ENCODE data around the gene ELK3.

The ELK3 gene

DNA sequence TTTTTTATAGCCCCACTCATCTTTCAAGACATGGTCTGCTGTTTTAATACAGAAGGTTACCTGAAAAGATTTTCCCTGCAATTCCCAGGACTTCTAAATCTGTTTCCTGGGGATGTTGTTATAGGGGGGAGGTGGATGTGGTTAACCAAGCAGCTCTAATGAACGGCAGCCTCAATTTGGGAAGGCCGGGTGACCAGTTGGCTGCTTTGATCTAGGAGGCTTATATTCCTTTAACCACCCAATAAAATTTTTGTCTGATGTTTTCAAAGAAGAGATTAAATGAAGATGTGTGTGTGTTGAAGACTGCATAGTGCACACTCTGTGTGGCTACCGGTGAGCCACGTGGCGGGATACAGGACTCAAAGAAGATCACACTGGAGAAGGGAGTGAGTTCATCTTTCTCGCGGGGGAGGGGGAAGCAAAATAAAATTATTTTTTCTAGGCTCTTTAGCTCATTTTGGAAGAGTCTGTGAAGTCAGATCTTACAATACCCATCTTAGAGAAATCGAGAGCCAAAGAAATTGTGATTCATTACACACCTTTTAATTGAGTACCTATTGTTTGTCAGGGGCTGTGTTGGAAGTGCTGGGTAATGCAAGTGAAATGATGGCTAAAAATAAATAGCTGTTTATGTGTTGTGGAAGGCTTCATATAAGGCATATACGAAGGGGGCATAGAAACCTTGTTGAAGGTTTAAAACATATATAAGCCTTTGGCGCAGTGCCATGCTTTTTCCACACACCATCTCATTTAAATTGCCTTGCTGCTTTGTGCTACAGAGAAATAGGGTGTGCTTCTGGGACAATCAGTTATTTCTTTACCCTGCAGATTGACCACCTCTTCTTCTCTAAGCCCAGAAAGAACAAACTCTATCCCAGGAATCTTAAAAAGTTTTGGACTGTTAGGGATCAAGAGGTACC, 18.5 kb downstream of the ELK3 start:
- DNase-seq (ENCODE audit: low spot score): no peak

DNA sequence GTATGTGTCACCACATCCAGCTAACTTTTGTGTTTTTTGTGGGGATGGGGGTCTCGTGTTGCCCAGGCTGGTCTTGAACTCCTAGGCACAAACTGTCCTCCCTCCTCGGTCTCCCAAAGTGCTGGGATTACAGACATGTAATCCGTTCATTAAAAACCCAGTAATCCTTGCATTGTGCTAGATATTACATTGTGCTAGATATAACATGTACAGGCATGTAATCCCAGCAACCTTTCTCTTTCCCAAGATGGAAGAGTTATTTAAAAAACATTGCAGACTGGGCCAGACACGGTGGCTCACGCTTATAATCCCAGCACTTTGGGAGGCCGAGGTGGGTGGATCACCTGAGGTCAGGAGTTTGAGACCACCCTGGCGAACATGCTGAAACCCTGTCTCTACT, 19.7 kb downstream of the ELK3 start:
- DNase-seq (ENCODE audit: low spot score): no peak

DNA sequence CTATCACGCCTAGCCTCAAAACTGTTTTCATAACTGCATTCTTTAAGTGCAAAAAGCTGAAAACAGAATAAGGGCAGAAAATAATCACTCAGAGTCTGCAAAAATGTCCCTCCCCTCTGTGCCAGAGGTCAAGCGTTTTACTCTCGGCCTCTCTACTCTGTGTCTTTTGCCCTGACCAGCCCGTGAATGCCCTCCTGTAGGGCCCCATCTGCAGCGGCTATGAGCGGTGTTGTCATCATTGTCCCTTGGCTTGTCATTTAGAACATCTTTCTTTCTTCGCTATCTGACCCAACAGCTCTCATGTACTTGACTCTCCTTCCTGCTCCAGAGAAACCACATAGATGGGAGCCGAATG, 21.7 kb downstream of the ELK3 start:
- no peak for DNase-seq (ENCODE audit: low spot score)

DNA sequence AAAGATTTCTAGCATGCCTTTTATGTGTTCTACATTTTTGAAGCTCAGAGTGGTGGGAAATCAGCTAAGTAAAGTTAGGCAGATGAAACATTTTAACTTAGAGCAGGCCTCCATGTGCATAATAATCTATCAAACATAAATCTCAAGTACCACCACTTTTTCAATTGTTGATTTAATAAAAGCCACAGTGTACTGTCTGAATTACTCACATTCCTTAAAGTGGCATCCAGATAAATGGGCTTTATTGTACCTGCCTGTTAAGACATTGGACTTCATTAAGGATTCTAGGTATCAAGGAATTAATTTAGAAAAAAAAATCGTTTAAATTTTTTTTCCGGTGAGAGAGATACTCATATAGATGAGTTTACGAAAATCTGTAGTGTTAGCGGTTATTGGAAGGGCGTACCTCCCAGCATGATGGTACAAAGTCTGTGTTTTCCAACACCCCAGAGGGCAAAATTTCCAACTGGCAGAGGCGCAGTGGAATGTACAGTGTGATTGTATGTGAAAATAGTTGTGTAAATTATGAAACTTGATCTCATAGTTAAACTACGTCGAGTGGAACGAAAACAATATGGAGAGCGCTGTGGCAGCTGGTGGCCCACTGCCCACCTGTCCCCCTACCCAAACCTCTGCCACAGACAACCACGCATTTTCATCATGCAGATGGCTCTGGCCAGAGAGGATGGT, 25.0 kb downstream of the ELK3 start:
- no peak for DNase-seq (ENCODE audit: low spot score)

DNA sequence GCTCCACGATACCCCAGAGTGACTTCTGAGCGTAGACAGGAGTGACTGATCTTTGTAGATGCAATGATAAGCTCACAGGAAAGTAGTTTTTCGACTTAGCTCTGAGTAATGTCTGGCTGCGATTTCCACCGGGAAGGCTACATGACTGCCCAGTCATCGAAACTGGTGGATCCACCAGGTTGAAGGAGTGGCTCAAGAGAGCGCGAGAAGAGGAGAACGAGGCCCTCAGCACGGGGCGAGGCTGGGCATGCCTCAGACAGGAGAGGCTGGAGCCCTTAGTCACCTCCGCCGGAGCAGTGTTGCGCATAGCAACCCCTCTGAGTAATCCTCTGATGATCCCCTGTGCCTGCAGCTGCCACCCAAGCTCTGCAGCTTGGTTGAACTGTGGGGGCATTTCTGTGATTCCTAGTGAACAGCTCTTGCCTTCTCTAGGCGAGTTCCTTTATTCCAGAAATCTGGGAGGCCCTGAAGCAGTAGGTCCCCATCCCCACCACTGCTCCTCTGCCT, 25.6 kb downstream of the ELK3 start:
- no peak for DNase-seq (ENCODE audit: low spot score)

DNA sequence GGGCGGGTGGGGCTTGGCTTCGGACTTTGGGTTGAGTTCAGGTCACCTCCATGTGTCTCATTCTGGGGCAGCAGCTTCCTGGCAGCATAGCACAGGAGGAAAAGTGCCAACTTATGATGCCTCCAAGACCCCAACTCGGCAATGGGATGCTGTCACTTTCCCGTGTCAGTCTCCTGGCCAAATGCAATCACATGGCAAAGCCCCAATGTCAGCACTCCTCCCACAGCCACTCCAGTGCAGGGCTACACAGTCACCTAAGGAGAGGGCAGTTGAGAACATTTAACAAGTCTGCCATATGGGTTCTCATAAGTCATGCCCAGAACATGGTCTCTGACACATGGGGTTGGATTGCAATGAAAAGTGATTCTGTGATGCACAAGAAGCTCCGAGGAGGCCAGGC, 26.7 kb downstream of the ELK3 start:
- no peak for DNase-seq (ENCODE audit: low spot score)

DNA sequence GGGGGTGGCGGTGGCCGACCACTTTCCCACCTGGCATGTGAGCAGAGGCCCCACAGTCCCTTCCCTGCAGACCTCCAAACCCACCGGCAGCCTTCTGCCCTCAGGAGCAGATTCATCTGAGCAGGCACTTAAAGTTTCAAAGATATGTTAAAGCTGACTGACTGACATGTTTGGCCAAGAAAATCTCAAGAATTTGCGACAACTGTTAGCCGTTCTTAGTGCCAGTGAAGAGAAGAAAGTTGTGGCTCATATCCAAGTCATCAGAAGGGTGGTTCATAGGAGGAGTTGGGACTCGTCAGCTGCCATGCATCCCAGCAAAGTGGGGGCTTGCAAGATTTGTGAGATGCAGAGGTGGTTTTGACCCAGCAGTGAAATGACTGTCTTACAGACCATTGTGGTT, 27.2 kb downstream of the ELK3 start:
- DNase-seq (ENCODE audit: low spot score): no peak

DNA sequence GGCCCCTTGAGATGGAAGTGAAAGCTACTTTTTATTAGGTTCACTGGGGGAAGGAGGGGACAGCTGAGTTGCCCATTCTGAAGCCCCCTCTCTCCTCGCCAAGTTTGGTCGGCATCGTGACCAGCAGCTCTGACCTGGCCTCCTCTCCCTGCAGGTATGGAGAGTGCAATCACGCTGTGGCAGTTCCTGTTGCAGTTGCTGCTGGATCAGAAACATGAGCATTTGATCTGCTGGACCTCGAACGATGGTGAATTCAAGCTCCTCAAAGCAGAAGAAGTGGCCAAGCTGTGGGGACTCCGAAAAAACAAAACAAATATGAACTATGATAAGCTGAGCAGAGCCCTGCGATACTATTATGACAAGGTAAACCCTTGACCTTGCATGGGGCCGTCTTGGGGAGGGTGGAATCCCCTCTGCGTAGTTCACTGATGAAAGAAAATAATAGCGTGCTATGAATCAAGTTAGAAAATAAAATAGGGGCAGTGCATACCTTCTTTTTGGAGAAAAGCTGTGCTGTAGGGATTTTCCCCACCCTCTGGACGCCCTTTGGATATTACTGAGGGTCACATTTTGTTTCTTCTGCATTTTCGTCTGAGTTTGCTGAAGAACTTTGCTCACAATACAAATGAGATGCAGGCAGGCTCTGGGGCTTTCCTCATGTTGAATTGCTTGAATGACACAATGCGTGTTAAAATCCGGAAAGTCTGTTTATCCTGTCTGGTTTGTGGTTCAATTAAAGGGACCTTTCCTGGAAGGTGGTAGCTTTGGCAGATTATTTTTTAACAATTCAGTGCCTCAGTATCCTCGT, 29.4 kb downstream of the ELK3 start:
- no peak for DNase-seq (ENCODE audit: low spot score)

DNA sequence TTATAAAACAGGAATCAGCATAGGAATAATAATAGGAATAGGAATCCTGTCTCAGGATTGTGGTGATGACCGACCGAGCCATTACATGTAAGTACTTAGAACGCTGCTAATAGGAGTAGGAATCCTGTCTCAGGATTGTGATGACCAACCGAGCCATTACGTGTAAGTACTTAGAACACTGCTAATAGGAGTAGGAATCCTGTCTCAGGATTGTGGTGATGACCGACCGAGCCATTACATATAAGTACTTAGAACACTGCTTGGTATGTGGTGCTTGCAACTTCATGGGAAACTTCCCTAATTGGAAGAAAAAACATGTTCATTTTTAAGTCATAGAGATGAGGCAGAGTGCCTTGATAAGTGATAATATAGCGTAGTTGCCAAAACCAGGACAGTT, 30.0 kb downstream of the ELK3 start:
- DNase-seq (ENCODE audit: low spot score): no peak

DNA sequence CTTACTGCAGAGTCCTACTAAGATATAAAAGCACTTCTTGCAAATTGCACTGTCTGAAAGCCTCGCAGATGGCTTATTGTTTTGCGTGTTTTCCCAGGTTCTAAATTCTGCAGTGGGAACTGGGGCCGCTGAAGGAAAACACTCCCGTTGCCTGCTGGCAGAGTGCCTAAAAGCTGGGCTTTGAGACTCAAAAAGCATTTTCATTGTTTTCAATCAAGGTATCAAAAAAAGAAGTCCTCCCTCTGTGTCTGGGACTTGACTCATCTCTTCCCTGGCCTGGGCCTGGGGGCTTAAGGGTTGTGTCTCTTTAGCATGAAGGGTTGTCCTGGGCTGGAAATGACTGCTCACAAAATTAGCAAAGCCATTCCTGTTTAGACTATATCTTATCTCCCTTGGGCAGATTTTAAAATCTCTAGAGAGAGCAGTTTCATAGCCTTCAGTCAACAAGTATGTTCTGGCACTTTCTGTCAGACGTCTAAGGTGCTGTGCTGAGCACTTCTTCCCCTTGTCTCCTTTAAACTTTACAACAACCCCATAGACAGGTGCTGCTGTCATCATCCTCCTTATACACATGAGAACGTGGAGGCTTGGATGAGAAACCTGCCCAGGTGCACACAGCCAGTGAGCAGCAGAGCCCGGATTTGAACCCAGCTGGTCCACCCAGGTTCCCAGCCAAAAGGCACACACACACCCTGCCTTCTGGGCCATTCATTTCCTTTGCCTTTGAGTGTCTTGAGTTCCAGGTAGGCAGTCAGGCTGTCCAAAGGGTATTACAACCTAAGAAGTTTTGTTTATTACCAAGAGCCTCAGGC, 31.1 kb downstream of the ELK3 start:
- DNase-seq (ENCODE audit: low spot score): no peak

DNA sequence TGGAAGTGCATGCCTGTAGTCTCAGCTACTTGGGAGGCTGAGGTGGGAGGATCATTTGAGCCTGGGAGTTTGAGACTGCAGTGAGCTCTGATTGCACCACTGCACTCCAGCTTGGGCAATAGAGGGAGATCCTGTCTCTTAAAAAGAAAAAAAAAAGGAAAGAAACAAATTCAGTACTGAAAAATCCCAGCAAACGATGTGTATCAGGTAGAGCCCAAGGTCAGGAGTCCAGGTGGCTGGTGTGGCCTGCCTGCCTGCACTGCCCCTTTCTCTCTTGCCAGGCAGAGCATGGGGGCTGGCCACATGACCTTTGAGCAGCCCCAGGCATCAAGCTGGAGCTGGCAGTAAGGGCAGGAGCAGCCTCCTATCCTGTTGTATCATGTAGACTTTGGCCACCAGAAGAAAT, 31.8 kb downstream of the ELK3 start:
- no peak for DNase-seq (ENCODE audit: low spot score)

DNA sequence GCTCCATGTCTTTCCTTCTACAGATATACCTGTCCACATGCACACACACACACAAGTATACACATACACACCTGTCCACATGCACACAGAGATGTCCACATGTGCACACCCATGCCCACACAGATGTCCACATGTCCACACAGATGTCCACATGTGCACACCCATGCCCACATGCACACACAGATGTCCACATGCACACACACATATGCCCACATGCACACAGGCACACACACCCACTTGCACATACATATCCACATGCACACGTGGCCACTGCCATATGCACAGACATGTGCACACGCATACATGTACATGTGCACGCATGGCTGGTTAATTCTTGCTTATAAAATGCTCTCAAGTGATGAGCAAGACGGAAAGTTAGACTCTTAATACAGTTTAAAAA, 32.2 kb downstream of the ELK3 start:
- DNase-seq (ENCODE audit: low spot score): no peak

DNA sequence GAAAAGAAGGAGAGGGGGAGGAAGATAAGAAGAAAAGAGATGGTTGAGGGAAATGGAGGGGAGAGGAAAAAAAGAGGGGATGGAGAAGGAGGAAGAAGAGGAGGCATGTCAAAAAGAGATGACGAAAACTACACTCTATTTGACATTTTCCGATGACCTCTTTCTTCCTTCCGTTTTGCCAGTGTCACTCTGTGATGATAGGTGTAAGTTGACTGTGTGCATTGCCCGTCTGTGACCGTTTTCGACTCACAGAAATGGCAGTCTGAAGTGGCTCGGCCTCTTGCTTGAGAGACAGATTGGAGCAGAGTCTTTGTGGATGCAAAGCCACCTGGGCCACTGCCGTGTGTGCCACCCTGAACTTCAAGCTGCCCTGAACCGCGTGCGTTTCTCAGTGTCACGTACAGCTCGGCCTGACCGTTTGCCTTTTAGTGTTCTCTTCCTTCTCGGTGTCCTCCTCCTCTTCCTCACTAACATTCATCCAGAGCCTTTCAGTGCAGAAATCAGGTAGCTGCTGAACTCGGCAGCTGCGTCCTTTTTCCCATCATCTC, 32.7 kb downstream of the ELK3 start:
- no peak for DNase-seq (ENCODE audit: low spot score)

DNA sequence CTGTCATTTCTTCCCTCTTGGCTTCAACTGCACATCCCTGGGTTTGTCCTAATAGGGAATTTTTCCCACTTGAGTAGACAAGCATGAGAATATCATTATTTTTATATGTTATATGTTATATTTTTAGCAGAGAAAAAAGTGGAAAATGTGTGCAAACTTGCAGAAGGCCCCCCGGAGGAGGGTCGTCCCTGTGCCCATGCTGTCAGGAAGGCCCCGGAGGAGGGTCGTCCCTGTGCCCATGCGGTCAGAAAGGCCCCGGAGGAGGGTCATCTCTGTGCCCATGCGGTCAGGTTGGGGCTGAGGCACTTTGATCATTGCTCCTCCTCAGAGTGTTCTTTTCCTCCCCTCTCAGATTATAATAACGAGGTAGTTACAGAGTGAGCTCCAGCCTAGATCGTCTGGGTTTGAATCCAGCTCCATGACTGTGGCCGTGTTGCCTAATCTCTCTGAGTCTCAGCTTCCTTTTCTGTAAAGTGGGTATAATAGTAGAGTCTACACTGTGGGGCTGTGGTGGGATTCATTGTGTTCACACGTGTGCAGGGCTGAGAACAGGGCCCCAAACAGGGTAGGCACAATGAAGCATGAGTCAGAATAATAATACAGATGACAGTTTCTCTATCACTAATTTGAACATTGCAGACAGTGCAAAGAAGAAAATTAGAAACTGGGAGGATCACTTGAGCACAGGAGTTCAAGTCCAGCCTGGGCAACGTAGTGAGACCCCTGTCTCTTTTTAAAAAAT, 33.4 kb downstream of the ELK3 start:
- no peak for DNase-seq (ENCODE audit: low spot score)

DNA sequence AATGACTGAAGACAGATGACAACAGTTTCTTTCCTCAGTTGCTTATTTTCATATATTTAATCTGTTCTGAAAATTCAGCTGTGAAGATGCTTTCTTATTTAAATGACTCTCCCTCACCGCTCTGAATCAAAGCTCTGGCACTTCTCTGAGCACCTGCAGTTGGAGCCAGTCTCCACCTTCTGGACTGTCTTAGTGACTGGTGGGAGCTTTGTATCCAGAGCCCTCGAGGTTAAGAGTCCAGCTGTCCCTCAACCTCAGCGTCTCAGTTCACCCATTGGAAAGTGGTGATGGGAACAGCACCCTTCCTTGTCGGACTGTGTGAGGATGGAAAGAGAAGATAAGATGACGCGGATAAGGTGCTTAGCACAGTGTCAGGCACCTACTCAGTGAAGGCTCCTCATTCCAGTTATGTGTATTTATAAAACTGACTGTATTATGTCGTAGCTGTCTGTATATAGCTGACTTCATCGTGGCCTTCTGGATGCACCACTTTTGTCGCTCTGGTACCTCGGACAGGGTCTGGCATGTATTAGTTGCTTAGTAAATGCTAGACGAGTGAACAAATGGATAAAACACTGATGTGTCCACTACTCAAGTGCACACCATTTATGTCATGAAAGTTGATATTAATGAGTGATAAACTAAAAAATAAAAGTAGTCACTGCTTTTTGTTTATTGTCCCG, 34.5 kb downstream of the ELK3 start:
- DNase-seq (ENCODE audit: low spot score): no peak

DNA sequence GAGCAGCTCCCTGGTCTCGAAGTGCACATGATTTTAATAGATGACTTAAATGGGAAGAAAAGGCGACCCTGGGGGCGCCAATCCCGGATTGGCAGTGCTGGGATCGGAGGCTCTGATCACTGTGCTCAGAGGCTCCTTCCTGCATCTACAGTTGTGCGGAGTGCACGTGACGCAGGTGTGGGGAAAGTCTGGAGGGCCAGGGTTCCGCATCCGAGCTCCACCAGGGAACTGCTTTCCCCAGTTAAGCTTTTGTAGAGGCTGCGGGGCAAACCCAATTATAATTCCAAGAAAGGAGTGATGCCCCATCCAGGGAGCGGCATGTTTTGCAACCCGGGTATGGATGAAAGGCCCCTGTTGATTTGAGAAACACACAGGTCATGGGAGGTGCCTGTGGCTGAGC, 36.5 kb downstream of the ELK3 start:
- no peak for DNase-seq (ENCODE audit: low spot score)

DNA sequence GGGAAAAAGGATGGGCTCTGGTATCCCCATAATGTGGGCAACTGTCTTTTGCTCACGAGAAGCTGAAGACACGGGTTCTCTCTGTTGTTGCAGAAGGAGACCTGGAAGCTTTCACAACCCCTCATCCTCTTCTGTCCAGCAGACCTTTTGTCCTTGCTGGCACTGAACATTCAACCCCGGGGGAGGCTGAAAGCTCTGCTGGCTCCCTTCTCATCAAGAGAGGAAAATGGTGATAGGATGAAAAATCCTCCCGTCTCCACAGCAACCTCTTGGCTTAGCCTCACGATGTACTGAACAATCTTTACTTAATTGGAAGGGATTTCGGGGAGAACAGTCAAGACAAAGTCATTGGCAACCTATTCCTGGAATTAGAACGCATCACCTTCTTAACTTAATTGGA, 39.0 kb downstream of the ELK3 start:
- DNase-seq (ENCODE audit: low spot score): no peak

DNA sequence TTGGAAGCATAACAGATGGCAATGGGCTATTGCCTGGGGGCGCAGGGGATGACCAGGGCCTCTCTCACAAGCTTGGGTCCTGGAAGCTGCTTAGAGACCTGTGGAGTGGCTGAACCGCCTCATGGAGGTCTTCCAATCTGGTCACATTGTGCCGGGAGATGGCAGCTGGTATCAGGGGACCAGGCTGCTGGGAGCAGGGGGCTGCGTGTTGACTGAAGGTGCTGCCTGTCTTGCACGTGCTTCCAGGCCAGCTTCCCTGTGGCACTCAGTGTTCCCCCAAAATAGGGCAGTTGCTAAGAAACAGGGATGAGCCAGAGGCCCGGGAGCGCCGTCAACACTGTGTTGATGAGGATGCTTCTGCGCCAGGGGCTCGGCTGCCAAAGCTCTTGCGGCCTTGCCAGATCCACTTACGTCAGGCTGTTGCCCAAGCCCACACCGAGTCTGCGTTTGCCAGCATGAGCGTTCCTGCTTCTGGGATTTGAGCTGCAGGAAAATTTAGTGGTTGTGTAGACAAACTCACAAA, 39.8 kb downstream of the ELK3 start:
- DNase-seq (ENCODE audit: low spot score): no peak

DNA sequence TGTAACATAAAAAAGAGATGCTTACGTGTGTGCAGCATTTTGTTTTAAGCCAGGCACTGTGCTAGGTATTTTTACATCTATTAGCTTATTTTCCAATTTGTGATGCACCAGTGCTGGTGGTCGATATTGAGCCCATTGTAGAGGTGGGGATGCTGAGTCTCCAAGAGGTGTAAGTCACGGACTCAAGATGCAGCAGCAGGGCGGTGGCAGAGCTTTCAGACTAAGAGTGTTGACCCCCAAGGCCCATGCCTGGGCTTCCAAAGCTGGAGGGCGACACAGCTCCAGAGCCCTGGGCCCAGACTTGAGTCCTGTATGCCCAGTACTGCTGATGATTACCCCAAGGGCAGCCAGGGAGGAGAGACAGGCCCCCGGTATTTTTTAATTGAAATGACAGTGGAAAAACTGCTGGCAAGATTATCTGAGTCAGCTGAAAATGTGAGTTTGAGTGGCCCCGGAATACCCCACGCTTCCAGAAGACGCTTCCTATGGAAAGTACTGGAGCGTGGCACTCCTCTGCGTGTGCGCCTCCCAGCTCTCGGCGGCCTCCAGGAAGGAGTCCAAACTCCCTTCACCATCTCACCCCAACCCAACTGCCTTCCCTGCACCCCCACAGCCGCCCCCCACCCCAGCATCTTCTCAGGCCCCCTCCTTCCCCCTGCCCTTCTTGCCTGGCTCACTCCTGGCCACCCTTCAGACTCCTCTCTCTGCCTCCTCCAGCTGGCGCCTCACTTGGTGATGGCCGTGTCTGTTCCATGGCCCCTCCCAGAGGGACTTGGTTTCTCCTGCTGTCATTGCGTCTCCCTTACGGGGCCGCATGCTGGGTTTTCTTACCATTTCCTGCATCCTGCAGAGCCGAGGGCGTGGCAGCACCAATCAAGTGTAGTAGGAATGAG, 40.7 kb downstream of the ELK3 start:
- DNase-seq (ENCODE audit: low spot score): no peak

All from HuH-7.5 (cell line).